H9 (cell line): ENCODE measurements around the gene PDXDC1. TPM values are rescaled to one million over a fixed set of nuclear protein-coding genes. Genes with fewer than 3 reads are reported as not detected.
"Not testable (repeated sequence)": the region's sequence is repeated elsewhere in the genome, so short reads cannot be mapped to it uniquely, and the experiment has no call there.

Experiments
- DNase-seq: peaks from one replicate; pipeline ENCODE4 v3.0.0-alpha.2; 2017
- H2AFZ ChIP-seq: one replicate; pipeline ENCODE4 v1.6.1; 2013; ENCODE audit warnings: mild to moderate bottlenecking, low read length, control low read depth, moderate library complexity
- H2AK5ac ChIP-seq: 2 replicates; pipeline ENCODE4 v1.6.1; 2013; ENCODE audit warnings: low read length, control low read depth, mixed read lengths; ENCODE audit not compliant: insufficient read length
- H2BK120ac ChIP-seq: one replicate; pipeline ENCODE4 v1.6.1; 2013; ENCODE audit warnings: low read depth, mild to moderate bottlenecking, low read length, control low read depth, inconsistent platforms; ENCODE audit not compliant: poor library complexity, severe bottlenecking
- H2BK12ac ChIP-seq: 2 replicates; pipeline ENCODE4 v1.6.1; 2013; ENCODE audit warnings: low read length, control low read depth, mixed read lengths, low read depth; ENCODE audit not compliant: insufficient read length
- H2BK15ac ChIP-seq: 2 replicates; pipeline ENCODE4 v1.6.1; 2013; ENCODE audit warnings: low read depth, low read length, control low read depth
- H2BK20ac ChIP-seq: one replicate; pipeline ENCODE4 v1.6.1; 2013; ENCODE audit warnings: low read depth, mild to moderate bottlenecking, low read length, control low read depth, inconsistent platforms; ENCODE audit not compliant: poor library complexity, severe bottlenecking
- H2BK5ac ChIP-seq: 2 replicates; pipeline ENCODE4 v1.6.1; 2013; ENCODE audit warnings: low read length, control low read depth, mixed read lengths; ENCODE audit not compliant: insufficient read length
- H3K14ac ChIP-seq: 2 replicates; pipeline ENCODE4 v1.6.1; 2013; ENCODE audit warnings: low read length, control low read depth; ENCODE audit not compliant: insufficient read depth
- H3K18ac ChIP-seq: 2 replicates; pipeline ENCODE4 v1.6.1; 2013; ENCODE audit warnings: low read depth, mild to moderate bottlenecking, mixed read lengths, low read length, control low read depth; ENCODE audit not compliant: insufficient read length
- H3K23ac ChIP-seq: 2 replicates; pipeline ENCODE4 v1.6.1; 2013; ENCODE audit warnings: low read length, control low read depth, mixed read lengths, low read depth; ENCODE audit not compliant: insufficient read length
- H3K23me2 ChIP-seq: 2 replicates; pipeline ENCODE4 v1.6.1; 2013; ENCODE audit warnings: low read depth, mild to moderate bottlenecking, mixed read lengths, low read length, control low read depth; ENCODE audit not compliant: insufficient read length, poor library complexity, severe bottlenecking
- H3K27ac ChIP-seq: 2 replicates; pipeline ENCODE4 v1.5.1; 2013; ENCODE audit warnings: low read length, control low read depth, mixed read lengths, low read depth; ENCODE audit not compliant: insufficient read length
- H3K27me3 ChIP-seq: 2 replicates; pipeline ENCODE4 v1.6.1; 2013; ENCODE audit warnings: low read length, control low read depth, inconsistent platforms; ENCODE audit not compliant: insufficient read depth
- H3K4ac ChIP-seq: 2 replicates; pipeline ENCODE4 v1.6.1; 2013; ENCODE audit warnings: low read depth, mild to moderate bottlenecking, control low read depth, inconsistent platforms, low read length, moderate library complexity
- H3K4me1 ChIP-seq: 2 replicates; pipeline ENCODE4 v1.6.1; 2013; ENCODE audit warnings: low read length, control low read depth, inconsistent platforms; ENCODE audit not compliant: insufficient read depth
- H3K4me2 ChIP-seq: 2 replicates; pipeline ENCODE4 v1.6.1; 2013; ENCODE audit warnings: low read length, control low read depth, mixed read lengths; ENCODE audit not compliant: insufficient read length, insufficient read depth
- H3K56ac ChIP-seq: 2 replicates; pipeline ENCODE4 v1.6.1; 2013; ENCODE audit warnings: low read depth, mild to moderate bottlenecking, mixed read lengths, low read length, control low read depth; ENCODE audit not compliant: insufficient read length
- H3K79me1 ChIP-seq: 2 replicates; pipeline ENCODE4 v1.6.1; 2013; ENCODE audit warnings: low read depth, mild to moderate bottlenecking, moderate library complexity, low read length, control low read depth, inconsistent platforms; ENCODE audit not compliant: insufficient read depth, poor library complexity, severe bottlenecking
- H3K79me2 ChIP-seq: 2 replicates; pipeline ENCODE4 v1.6.1; 2013; ENCODE audit warnings: low read length, control low read depth, inconsistent platforms; ENCODE audit not compliant: insufficient read depth
- H3K9ac ChIP-seq: 2 replicates; pipeline ENCODE4 v1.6.1; 2013; ENCODE audit warnings: low read length, control low read depth, mixed read lengths; ENCODE audit not compliant: insufficient read length; ENCODE audit errors: extremely low read depth
- H3K9me3 ChIP-seq: one replicate; pipeline ENCODE4 v1.6.1; 2013; ENCODE audit warnings: low read depth, low read length, inconsistent platforms; ENCODE audit not compliant: control insufficient read depth
- H3T11ph ChIP-seq: one replicate; pipeline ENCODE4 v1.6.1; 2013; ENCODE audit warnings: mild to moderate bottlenecking, low read length, control low read depth, inconsistent platforms
- H4K20me1 ChIP-seq: one replicate; pipeline ENCODE4 v1.6.1; 2013; ENCODE audit not compliant: control insufficient read depth, insufficient read length, insufficient read depth
- H4K5ac ChIP-seq: 2 replicates; pipeline ENCODE4 v1.6.1; 2013; ENCODE audit warnings: low read depth, mild to moderate bottlenecking, mixed read lengths, low read length, control low read depth; ENCODE audit not compliant: insufficient read length
- H4K8ac ChIP-seq: replicated peaks from 2 replicates; pipeline ENCODE4 v1.6.1; 2013; ENCODE audit warnings: low read length, control low read depth, mixed read lengths, low read depth; ENCODE audit not compliant: insufficient read length
- H4K91ac ChIP-seq: 2 replicates; pipeline ENCODE4 v1.6.1; 2013; ENCODE audit warnings: low read depth, mild to moderate bottlenecking, moderate library complexity, mixed read lengths, low read length, control low read depth; ENCODE audit not compliant: insufficient read length
- H3K27ac Mint-ChIP-seq, 3 experiments: 2 replicates in 2 of 3; 3 replicates in 1 of 3; pipeline ENCODE4 v1.8.0; 2020 to 2021; ENCODE audit warnings: mixed read lengths in 3 of 3, mild to moderate bottlenecking in 1 of 3, moderate library complexity in 1 of 3
- H3K27me3 Mint-ChIP-seq: 2 replicates; pipeline ENCODE4 v1.8.0; 2021; ENCODE audit warnings: low read depth, mild to moderate bottlenecking, moderate library complexity, mixed read lengths
- H3K36me3 Mint-ChIP-seq, 3 experiments: 2 replicates in 2 of 3; 3 replicates in 1 of 3; pipeline ENCODE4 v1.8.0; 2020 to 2021; ENCODE audit warnings: low read depth in 3 of 3, mixed read lengths in 3 of 3; ENCODE audit not compliant: insufficient read depth in 1 of 3
- H3K4me1 Mint-ChIP-seq, 2 experiments: 2 replicates each; pipeline ENCODE4 v1.8.0; 2020; ENCODE audit warnings: mixed read lengths in 2 of 2
- H3K4me3 Mint-ChIP-seq, 2 experiments: 2 replicates in 1 of 2; 3 replicates in 1 of 2; pipeline ENCODE4 v1.8.0; 2020 to 2021; ENCODE audit warnings: mild to moderate bottlenecking in 2 of 2, mixed read lengths in 2 of 2, moderate library complexity in 1 of 2
- H3K9me3 Mint-ChIP-seq, 2 experiments: 2 replicates in 1 of 2; 3 replicates in 1 of 2; pipeline ENCODE4 v1.8.0; 2020; ENCODE audit warnings: mild to moderate bottlenecking in 2 of 2, mixed read lengths in 2 of 2, moderate library complexity in 1 of 2
- WGBS: extraction: QIAGEN DNeasy Blood & Tissue Kit; methylation state at CpG from one replicate; pipeline ENCODE4 v1.1.7; 2013; ENCODE audit warnings: missing lambda C conversion rate, low lambda C conversion rate, mixed read lengths; ENCODE audit not compliant: insufficient read length; ENCODE audit errors: extremely low coverage; 5-methylcytosine and 5-hydroxymethylcytosine counted together
- total RNA-seq: library from RNA; stranded (reverse); gene quantifications from 2 replicates; pipeline ENCODE4 v1.2.1, GENCODE V29; 2021

The PDXDC1 gene
- total RNA-seq, 1 experiment from 2014 or later = 112 TPM

GRCh38 chr16:14982521-14982920 lies 7.7 kb downstream of the PDXDC1 start:
- not testable (repeated sequence) for H3K14ac ChIP-seq, H3K27me3 Mint-ChIP-seq, H3K56ac ChIP-seq, H3K4me3 Mint-ChIP-seq, H2AK5ac ChIP-seq, H3K9me3 ChIP-seq, H3K4me1 Mint-ChIP-seq, H2BK120ac ChIP-seq, H3K23ac ChIP-seq, H3K4me2 ChIP-seq, H3K4ac ChIP-seq, DNase-seq, H3K23me2 ChIP-seq, H2BK5ac ChIP-seq, H3K27me3 ChIP-seq, H3K27ac Mint-ChIP-seq, H3K79me2 ChIP-seq, H4K91ac ChIP-seq, H3K27ac ChIP-seq, H4K8ac ChIP-seq, H4K5ac ChIP-seq, H2BK12ac ChIP-seq, H3K9ac ChIP-seq, H2BK20ac ChIP-seq, H3T11ph ChIP-seq, H2AFZ ChIP-seq, H4K20me1 ChIP-seq, H3K9me3 Mint-ChIP-seq, H2BK15ac ChIP-seq, H3K18ac ChIP-seq, H3K4me1 ChIP-seq
- peaks cover 20% of the 10 kb centered on the region for H3K79me1 ChIP-seq
- peaks cover 6 to 16% (median 14%) of the 10 kb centered on the region in 3 experiments; a peak in 5 of 7 replicates for H3K36me3 Mint-ChIP-seq
- WGBS = no CpG with 5 or more reads among the region's 2 CpGs

GRCh38 chr16:14988092-14988491 lies 13.3 kb downstream of the PDXDC1 start:
- not testable (repeated sequence) for H3T11ph ChIP-seq, H3K4ac ChIP-seq, H3K27me3 Mint-ChIP-seq, H2AK5ac ChIP-seq, DNase-seq, H3K9ac ChIP-seq, H2BK15ac ChIP-seq, H3K4me3 Mint-ChIP-seq, H3K9me3 Mint-ChIP-seq, H2BK5ac ChIP-seq, H3K27ac ChIP-seq, H3K56ac ChIP-seq, H2BK12ac ChIP-seq, H2BK120ac ChIP-seq, H3K23ac ChIP-seq, H2BK20ac ChIP-seq, H4K20me1 ChIP-seq, H3K9me3 ChIP-seq, H3K4me1 Mint-ChIP-seq, H2AFZ ChIP-seq, H4K91ac ChIP-seq, H4K5ac ChIP-seq, H3K14ac ChIP-seq, H3K79me2 ChIP-seq, H3K18ac ChIP-seq, H4K8ac ChIP-seq, H3K4me2 ChIP-seq, H3K4me1 ChIP-seq, H3K23me2 ChIP-seq, H3K27me3 ChIP-seq
- Mint-ChIP-seq H3K27ac (peak overlapping the region in 2 of 3 experiments; percentile 2 to 68; a peak in 3 of 7 replicates), H3K36me3 (peaks cover 15 to 32% (median 27%) of the 10 kb centered on the region in 3 experiments)
- H3K79me1 ChIP-seq = peaks cover 11% of the 10 kb centered on the region
- WGBS = no CpG with 5 or more reads among the region's 8 CpGs
